Measurements from ENCODE around the gene FTSJ1. TPM values are rescaled to one million over a fixed set of nuclear protein-coding genes. Genes with fewer than 3 reads are reported as not detected.
A peak's percentile ranks its signal among the peaks of the same experiment; 100 is the strongest.

The FTSJ1 gene
- total RNA-seq, 1 experiment from 2014 or later = 175 TPM

DNA sequence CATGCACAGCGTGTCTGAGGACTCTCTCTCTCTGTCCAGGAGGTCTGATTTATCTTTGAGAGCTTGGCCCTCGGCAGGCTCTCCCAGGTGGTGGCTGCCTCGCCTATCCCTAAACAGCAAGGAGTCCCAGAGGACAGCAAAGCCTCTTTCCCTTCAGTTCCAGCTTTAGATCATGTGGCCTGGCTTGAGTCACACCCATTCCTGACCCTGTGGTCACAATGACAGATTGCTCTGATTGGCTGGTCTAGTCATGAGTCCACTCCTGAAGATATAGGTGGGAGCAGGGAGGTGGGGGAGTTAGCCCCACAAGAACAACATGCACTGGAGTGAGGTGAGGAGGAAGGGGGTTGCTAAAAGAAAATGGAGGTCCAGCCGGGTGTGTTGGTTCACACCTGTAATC lies 20.7 kb downstream of the FTSJ1 start:
- Histone ChIP-seq H3K9ac (ENCODE audit: low read length) (no peak overlapping the region), H3K4me3 (ENCODE audit: low read length) (no peak overlapping the region), H4K20me1 (ENCODE audit: low read length) (no peaks in the 10 kb centered on the region), H2AFZ (ENCODE audit: low read length) (no peak overlapping the region), H3K36me3 (ENCODE audit: low read depth, low read length) (no peaks in the 10 kb centered on the region), H3F3A (ENCODE audit: low read length, unreplicated experiment) (peaks cover 8% of the 10 kb centered on the region), H3K9me3 (ENCODE audit: low read length) (no peaks in the 10 kb centered on the region), H3K79me2 (ENCODE audit: low read length) (no peaks in the 10 kb centered on the region), H3K4me2 (ENCODE audit: low read length) (no peak overlapping the region), H3K27ac (ENCODE audit: low read length) (no peak overlapping the region), H3K9me2 (replicated peaks; ENCODE audit: low read length) (no peaks in the 10 kb centered on the region), H3K27me3 (ENCODE audit: low read length) (no peaks in the 10 kb centered on the region), H3K4me1 (ENCODE audit: insufficient read depth, low read length) (peaks cover 31% of the 10 kb centered on the region)
- POLR2A ChIA-PET (ENCODE audit: unreplicated experiment) = no interaction called here
- ATAC-seq (no peak), DNase-seq (peak; percentile 22)
- TF ChIP-seq EZH2 (IDR thresholded peaks at IDR 0.05; ENCODE audit: low read length, unreplicated experiment) = no peak
- TF ChIP-seq, protein P1, sequence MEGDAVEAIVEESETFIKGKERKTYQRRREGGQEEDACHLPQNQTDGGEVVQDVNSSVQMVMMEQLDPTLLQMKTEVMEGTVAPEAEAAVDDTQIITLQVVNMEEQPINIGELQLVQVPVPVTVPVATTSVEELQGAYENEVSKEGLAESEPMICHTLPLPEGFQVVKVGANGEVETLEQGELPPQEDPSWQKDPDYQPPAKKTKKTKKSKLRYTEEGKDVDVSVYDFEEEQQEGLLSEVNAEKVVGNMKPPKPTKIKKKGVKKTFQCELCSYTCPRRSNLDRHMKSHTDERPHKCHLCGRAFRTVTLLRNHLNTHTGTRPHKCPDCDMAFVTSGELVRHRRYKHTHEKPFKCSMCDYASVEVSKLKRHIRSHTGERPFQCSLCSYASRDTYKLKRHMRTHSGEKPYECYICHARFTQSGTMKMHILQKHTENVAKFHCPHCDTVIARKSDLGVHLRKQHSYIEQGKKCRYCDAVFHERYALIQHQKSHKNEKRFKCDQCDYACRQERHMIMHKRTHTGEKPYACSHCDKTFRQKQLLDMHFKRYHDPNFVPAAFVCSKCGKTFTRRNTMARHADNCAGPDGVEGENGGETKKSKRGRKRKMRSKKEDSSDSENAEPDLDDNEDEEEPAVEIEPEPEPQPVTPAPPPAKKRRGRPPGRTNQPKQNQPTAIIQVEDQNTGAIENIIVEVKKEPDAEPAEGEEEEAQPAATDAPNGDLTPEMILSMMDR (conservative IDR thresholded peaks at IDR 0.05; ENCODE audit: low read depth, low read length) = no peak
- TF ChIP-seq EZH2phosphoT487 (IDR thresholded peaks at IDR 0.05; ENCODE audit: borderline replicate concordance, low read length) = no peak
- CTCF ChIA-PET = no interaction called here
- BruUV-seq (replicated peaks) = no TSS peak
- intact Hi-C loops (cut with micrococcal nuclease) = no loop called here

GRCh38 chrX:48497871-48498270 lies 21.9 kb downstream of the FTSJ1 start:
- TF ChIP-seq EZH2 (IDR thresholded peaks at IDR 0.05; ENCODE audit: low read length, unreplicated experiment) = no peak
- no peak for TF ChIP-seq EZH2phosphoT487 (IDR thresholded peaks at IDR 0.05; ENCODE audit: borderline replicate concordance, low read length)
- TF ChIP-seq, protein P1 (conservative IDR thresholded peaks at IDR 0.05; ENCODE audit: low read depth, low read length) = no peak
- H2AFZ ChIP-seq (ENCODE audit: low read length) = no peak overlapping the region; the same call in none of the 2 replicates
- H3K9ac ChIP-seq (ENCODE audit: low read length) = peak overlapping the region; percentile 58
- H3K79me2 ChIP-seq (ENCODE audit: low read length) = no peaks in the 10 kb centered on the region
- peak overlapping the region; percentile 90 for H3K27ac ChIP-seq (ENCODE audit: low read length)
- H3K36me3 ChIP-seq (ENCODE audit: low read depth, low read length) = no peaks in the 10 kb centered on the region
- ATAC-seq (no peak; the same call in 1 of the 2 replicates), DNase-seq (no peak)
- POLR2A ChIA-PET (ENCODE audit: unreplicated experiment) = no interaction called here
- peaks cover 8% of the 10 kb centered on the region for H3F3A ChIP-seq (ENCODE audit: low read length, unreplicated experiment)
- no peaks in the 10 kb centered on the region for H3K9me3 ChIP-seq (ENCODE audit: low read length)
- intact Hi-C loops (cut with micrococcal nuclease) = no loop called here
- no peaks in the 10 kb centered on the region for H4K20me1 ChIP-seq (ENCODE audit: low read length)
- peaks cover 20% of the 10 kb centered on the region for H3K4me1 ChIP-seq (ENCODE audit: insufficient read depth, low read length)
- TSS peak; percentile 86 for BruUV-seq (replicated peaks)
- H3K4me2 ChIP-seq (ENCODE audit: low read length) = peak overlapping the region; percentile 40
- CTCF ChIA-PET = no interaction called here
- no peaks in the 10 kb centered on the region for H3K27me3 ChIP-seq (ENCODE audit: low read length)
- no peak overlapping the region for H3K4me3 ChIP-seq (ENCODE audit: low read length)
- no peaks in the 10 kb centered on the region for H3K9me2 ChIP-seq (replicated peaks; ENCODE audit: low read length)

GRCh38 chrX:48498374-48498809 lies 22.4 kb downstream of the FTSJ1 start:
- Histone ChIP-seq H3F3A (ENCODE audit: low read length, unreplicated experiment) (peaks cover 8% of the 10 kb centered on the region), H3K27ac (ENCODE audit: low read length) (peak overlapping the region; percentile 90), H3K27me3 (ENCODE audit: low read length) (no peaks in the 10 kb centered on the region), H3K9ac (ENCODE audit: low read length) (no peak overlapping the region; the same call in 1 of the 2 replicates), H2AFZ (ENCODE audit: low read length) (no peak overlapping the region), H3K9me2 (replicated peaks; ENCODE audit: low read length) (no peaks in the 10 kb centered on the region), H3K4me2 (ENCODE audit: low read length) (peak overlapping the region; percentile 48), H3K4me3 (ENCODE audit: low read length) (no peak overlapping the region), H3K4me1 (ENCODE audit: insufficient read depth, low read length) (peaks cover 15% of the 10 kb centered on the region), H3K9me3 (ENCODE audit: low read length) (no peaks in the 10 kb centered on the region), H3K36me3 (ENCODE audit: low read depth, low read length) (no peaks in the 10 kb centered on the region), H3K79me2 (ENCODE audit: low read length) (no peaks in the 10 kb centered on the region), H4K20me1 (ENCODE audit: low read length) (no peaks in the 10 kb centered on the region)
- intact Hi-C loops (cut with micrococcal nuclease) = no loop called here
- ChIA-PET CTCF (no interaction called here), POLR2A (ENCODE audit: unreplicated experiment) (no interaction called here)
- DNase-seq (peak; percentile 86), ATAC-seq (peak; percentile 92)
- TF ChIP-seq, protein P1 (conservative IDR thresholded peaks at IDR 0.05; ENCODE audit: low read depth, low read length) = no peak
- no peak for TF ChIP-seq EZH2 (IDR thresholded peaks at IDR 0.05; ENCODE audit: low read length, unreplicated experiment)
- TF ChIP-seq EZH2phosphoT487 (IDR thresholded peaks at IDR 0.05; ENCODE audit: borderline replicate concordance, low read length) = no peak
- BruUV-seq (replicated peaks) = no TSS peak

Data from PC-3 (cell line).